Activated CD4-positive, CD25-positive, alpha-beta regulatory T cell treated with anti-CD3 and anti-CD28 coated beads, Interleukin-2, amount 50 U/mL, for 16 hours (primary cell): ENCODE data around the gene NHSL2.
"Not testable (repeated sequence)": the region's sequence is repeated elsewhere in the genome, so short reads cannot be mapped to it uniquely, and the experiment has no call there.

Source experiments
- DNase-seq: peaks from one replicate; pipeline ENCODE4 v3.0.0-alpha.2; 2020; ENCODE audit warnings: low read depth, low spot score

NHSL2 gene

DNA sequence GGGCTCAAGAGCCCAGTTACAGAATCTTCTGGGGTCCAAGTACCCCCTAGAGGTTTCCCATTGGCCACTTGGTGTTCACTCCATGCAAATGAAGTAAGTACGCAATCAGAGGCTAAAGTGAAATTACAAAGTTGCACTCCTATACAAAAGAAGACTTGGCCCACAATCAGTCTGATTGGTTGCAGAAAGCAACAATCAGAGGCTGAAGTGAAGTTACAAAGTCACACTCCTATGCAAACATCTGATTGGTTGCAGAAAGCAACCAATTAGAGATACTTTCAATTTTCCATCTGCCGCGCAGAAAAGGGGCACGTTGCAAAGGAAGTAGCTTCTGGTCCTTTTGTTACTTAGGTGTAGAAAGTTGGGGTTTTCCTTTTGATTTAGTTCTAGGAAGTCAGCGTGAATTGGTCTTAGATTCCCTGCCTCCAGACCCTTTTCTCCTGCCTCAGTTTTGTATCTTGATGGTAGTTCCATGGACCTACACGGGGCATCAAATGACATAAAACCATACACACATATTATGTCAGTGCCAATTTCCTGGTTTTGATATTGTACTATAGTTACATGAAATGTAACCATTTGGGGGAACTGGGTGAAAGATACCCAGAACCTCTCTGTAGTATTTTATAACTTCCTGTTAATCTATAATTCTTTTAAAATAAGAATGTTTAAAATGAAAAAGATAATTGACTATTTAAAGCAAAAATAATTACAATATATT, 258.5 kb downstream of the NHSL2 start:
- DNase-seq: peak; percentile 6

- DNase-seq: not testable (repeated sequence)
These were observed 265.6 kb downstream of the NHSL2 start for GRCh38 chrX:72176289-72176688.

DNA sequence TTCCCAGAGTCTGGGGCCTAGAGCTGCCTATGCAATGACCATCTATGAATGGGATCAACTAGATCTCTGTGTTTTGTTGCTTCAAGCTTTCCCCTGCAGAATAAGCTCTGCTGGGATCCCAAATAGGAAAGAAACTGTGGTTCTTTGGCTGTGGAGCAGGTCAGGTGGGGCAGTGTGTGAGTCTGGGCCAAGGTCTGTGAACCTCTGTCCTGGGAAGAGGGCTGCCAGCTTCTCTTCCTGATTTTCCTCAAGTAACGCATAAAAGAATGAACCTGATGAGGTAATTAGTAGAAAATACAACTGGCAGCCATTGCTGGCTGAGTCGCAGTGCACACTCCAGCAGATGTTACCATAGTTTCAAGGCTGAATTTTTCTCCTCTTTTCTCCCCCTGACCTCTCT, 266.3 kb downstream of the NHSL2 start:
- DNase-seq: no peak

DNA sequence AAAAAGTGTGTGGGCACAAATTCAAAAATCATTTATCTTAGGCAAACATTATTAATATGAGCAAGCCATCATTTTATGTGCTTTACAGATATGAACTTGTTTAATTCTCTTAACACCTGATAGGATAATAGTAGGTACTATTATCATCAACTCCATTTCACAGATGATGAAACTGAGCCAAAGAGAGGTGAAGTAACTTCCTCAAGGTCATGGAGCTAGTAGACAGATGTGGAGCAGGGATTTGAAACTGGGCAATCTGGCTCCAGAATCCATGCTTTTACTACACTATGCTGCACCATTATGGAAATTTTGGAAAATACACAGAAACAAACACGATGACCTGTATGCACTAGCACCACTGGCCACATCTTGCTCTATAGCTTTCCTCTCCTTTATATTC, 269.9 kb downstream of the NHSL2 start:
- no peak for DNase-seq

- peak; percentile 67 for DNase-seq
These were observed 270.8 kb downstream of the NHSL2 start, which contains the start of gene PIN4 for GRCh38 chrX:72181178-72182125. TSS of gene PIN4 (plus strand) at chrX:72181757. CDS start at chrX:72181786, 29 bp downstream.

DNA sequence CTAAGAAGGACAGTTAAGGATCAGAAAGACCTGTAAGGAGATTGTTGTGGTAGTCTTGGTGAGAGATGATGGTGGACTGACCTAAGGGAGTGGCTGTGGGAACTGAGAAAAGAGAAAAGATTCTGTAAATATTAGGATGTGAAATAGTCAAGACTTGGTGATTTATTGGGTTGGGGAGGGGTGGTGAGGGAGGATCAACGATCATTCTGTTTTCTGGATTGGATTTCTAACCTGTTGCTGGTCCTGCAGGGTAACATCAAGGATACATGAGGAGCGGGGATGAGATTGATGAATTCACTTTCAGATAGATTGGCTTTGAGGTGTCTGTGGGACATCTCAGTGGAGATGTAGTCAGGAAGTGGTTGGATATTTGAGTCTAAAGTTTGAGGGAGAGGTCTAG, 272.3 kb downstream of the NHSL2 start:
- DNase-seq: no peak

- DNase-seq: no peak
These were observed 291.3 kb downstream of the NHSL2 start for GRCh38 chrX:72201836-72202536.
